ENCODE data around the gene VPREB3. TPM values are rescaled to one million over a fixed set of nuclear protein-coding genes. Genes with fewer than 3 reads are reported as not detected.
A peak's percentile ranks its signal among the peaks of the same experiment; 100 is the strongest.

The VPREB3 gene
- total RNA-seq, 2 experiments from 2014 or later, result not detected

DNA sequence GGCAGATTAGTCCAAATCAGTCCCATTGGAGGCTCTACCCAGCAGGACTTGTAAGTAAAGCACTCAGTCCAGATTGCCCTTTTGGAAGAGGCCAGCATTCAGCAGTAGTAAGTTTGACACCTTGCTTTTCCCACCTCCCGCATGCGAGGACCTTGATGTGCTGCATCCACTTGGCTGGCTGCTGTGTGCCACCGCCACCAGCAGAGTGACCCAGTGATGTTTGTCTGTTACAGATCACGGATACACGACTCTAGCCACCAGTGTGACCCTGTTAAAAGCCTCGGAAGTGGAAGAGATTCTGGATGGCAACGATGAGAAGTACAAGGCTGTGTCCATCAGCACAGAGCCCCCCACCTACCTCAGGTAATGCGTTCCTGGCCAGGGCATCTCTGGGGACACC lies 39.1 kb upstream of the VPREB3 start:
- Mint-ChIP-seq H3K9me3 (no peaks in the 10 kb centered on the region), H3K4me3 (no peak overlapping the region), H3K27me3 (no peaks in the 10 kb centered on the region), H3K27ac (no peak overlapping the region), H3K36me3 (ENCODE audit: low read depth) (peaks cover 61% of the 10 kb centered on the region), H3K4me1 (ENCODE audit: low read depth) (peaks cover 24% of the 10 kb centered on the region)
- peaks cover 58% of the 10 kb centered on the region for H3K36me3 ChIP-seq (ENCODE audit: insufficient read depth, low read length)
- ATAC-seq (ENCODE audit: poor library complexity) (no peak), DNase-seq (peak in 1 of 14 experiments; percentile 4)
- peaks cover 28% of the 10 kb centered on the region for H3K4me1 ChIP-seq (ENCODE audit: insufficient read depth, low read length)
- no peak overlapping the region for H3K27ac ChIP-seq (ENCODE audit: low read depth in 1 of 2, low read length in 2 of 2)
- ChIA-PET CTCF (no interaction called here), POLR2A (no interaction called here)
- no peak overlapping the region for H3K4me3 ChIP-seq (ENCODE audit: low read length)
- TF ChIP-seq, protein P1, sequence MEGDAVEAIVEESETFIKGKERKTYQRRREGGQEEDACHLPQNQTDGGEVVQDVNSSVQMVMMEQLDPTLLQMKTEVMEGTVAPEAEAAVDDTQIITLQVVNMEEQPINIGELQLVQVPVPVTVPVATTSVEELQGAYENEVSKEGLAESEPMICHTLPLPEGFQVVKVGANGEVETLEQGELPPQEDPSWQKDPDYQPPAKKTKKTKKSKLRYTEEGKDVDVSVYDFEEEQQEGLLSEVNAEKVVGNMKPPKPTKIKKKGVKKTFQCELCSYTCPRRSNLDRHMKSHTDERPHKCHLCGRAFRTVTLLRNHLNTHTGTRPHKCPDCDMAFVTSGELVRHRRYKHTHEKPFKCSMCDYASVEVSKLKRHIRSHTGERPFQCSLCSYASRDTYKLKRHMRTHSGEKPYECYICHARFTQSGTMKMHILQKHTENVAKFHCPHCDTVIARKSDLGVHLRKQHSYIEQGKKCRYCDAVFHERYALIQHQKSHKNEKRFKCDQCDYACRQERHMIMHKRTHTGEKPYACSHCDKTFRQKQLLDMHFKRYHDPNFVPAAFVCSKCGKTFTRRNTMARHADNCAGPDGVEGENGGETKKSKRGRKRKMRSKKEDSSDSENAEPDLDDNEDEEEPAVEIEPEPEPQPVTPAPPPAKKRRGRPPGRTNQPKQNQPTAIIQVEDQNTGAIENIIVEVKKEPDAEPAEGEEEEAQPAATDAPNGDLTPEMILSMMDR (IDR thresholded peaks at IDR 0.05), result no peak
- intact Hi-C loops (cut with DNase I, micrococcal nuclease), result no loop called here
- no peaks in the 10 kb centered on the region for H3K27me3 ChIP-seq (ENCODE audit: control insufficient read depth in 1 of 2, insufficient read depth in 2 of 2, low read length in 2 of 2)
- no peaks in the 10 kb centered on the region for H3K9me3 ChIP-seq (ENCODE audit: control insufficient read depth in 1 of 2, insufficient read depth in 1 of 2, low read length in 2 of 2)

DNA sequence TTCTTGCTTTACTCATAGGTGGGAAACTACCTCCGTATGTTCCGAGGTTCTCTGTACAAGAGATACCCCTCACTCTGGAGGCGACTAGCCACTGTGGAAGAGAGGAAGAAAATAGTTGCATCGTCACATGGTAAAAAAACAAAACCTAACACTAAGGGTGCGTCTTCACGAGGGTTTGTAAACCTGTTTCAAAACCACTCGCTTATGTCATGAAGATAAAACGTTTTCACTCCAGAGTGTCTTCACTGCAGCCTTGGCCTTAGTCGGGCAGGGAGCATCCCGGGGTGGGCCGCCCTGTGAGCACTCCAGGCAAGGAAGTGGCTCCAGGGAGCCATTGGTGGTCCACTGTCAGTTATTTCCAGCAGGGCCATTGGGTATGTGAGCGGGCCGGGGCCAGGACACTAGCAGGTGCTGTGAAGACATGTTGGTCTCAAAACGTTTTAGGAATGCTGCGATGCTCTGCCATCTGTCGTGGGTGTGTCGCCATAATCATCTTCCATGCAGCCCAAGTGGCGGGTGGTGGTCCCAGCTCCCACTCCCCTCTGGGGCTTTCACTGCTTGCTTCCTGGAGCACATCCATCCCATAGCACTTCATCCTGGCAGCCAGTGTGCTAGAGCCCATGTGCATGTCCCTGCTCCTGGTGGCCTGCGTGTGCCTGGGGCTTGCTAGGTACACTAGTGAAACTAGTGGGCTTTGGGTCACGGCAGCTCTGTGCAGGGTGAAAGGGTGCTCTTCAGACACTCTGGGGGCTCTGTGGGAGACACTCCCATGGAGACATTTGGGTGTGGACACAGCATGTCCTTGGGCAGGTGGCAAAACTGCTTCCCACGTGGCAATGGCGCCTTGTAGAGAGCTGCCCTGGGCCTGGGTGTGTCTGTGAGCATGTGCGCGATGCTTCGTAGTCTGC lies 37.8 kb upstream of the VPREB3 start:
- H3K4me3 Mint-ChIP-seq, result peak overlapping the region; percentile 25
- no peak overlapping the region for H3K27ac Mint-ChIP-seq
- no peaks in the 10 kb centered on the region for H3K9me3 ChIP-seq (ENCODE audit: control insufficient read depth in 1 of 2, insufficient read depth in 1 of 2, low read length in 2 of 2)
- H3K4me3 ChIP-seq (ENCODE audit: low read length), result no peak overlapping the region
- peaks cover 62% of the 10 kb centered on the region for H3K36me3 Mint-ChIP-seq (ENCODE audit: low read depth)
- H3K27me3 Mint-ChIP-seq, result no peaks in the 10 kb centered on the region
- peaks cover 38% of the 10 kb centered on the region for H3K4me1 ChIP-seq (ENCODE audit: insufficient read depth, low read length)
- TF ChIP-seq, protein P1 (IDR thresholded peaks at IDR 0.05), result no peak
- H3K27me3 ChIP-seq (ENCODE audit: control insufficient read depth in 1 of 2, insufficient read depth in 2 of 2, low read length in 2 of 2), result no peaks in the 10 kb centered on the region
- ATAC-seq (ENCODE audit: poor library complexity) (no peak), DNase-seq (peak in 1 of 14 experiments; percentile 6)
- ChIA-PET POLR2A (no interaction called here), CTCF (no interaction called here)
- H3K4me1 Mint-ChIP-seq (ENCODE audit: low read depth), result peaks cover 33% of the 10 kb centered on the region
- intact Hi-C loops (cut with DNase I, micrococcal nuclease), result no loop called here
- H3K36me3 ChIP-seq (ENCODE audit: insufficient read depth, low read length), result peaks cover 52% of the 10 kb centered on the region
- no peaks in the 10 kb centered on the region for H3K9me3 Mint-ChIP-seq
- H3K27ac ChIP-seq (ENCODE audit: low read depth in 1 of 2, low read length in 2 of 2), result no peak overlapping the region

DNA sequence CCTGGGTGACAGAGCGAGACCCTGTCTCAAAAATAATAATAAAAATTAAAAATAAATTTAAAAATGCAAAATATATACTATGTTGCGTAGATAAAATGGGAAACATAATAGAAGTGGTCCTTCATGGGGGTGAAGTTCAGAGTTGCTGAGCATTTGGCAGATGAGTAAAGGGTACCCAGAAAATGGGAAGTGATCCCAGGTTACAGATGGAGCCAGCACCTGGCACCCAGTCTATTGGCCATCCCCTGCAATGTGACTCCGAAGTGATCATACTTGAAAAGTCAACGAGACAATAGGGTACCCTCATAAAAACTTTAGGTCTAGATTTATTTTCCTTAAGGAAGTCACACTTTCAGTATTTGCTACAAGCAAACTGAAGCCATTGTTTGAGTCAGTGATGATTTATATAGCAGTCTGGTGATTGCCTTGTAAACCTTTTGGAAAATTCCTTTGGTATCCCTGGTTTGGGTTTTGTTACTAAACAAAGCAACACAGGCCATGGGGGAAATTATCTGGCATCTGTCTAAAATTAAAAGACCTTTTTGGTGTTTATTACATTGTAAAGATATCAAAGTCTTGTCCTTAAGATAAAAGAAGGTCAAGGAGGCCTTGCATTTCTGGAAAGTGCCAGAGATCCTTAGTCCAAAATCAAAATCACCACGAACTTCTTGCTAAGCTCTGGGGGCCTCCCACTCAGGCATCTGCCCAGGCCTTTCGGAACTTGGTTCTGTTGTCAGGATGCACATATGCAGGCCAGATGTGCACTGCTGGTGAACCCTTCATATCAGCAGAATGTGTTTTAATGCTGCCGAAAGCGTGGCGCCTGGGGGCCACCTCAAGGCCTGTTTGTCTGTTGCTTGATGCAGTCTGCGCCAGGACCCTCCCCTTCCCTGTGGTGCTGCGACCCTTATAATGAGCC lies 36.9 kb upstream of the VPREB3 start:
- H3K4me1 ChIP-seq (ENCODE audit: insufficient read depth, low read length), result peaks cover 44% of the 10 kb centered on the region

More for the DNA sequence above, 36.9 kb upstream of the VPREB3 start:
- DNase-seq (peak in 1 of 14 experiments; percentile 2), ATAC-seq (ENCODE audit: poor library complexity) (no peak)
- no peak overlapping the region for H3K27ac ChIP-seq (ENCODE audit: low read depth in 1 of 2, low read length in 2 of 2)
- ChIA-PET CTCF (no interaction called here), POLR2A (no interaction called here)
- H3K4me3 Mint-ChIP-seq, result no peak overlapping the region
- intact Hi-C loops (cut with DNase I, micrococcal nuclease), result no loop called here
- no peaks in the 10 kb centered on the region for H3K9me3 ChIP-seq (ENCODE audit: control insufficient read depth in 1 of 2, insufficient read depth in 1 of 2, low read length in 2 of 2)
- peaks cover 41% of the 10 kb centered on the region for H3K4me1 Mint-ChIP-seq (ENCODE audit: low read depth)
- H3K36me3 Mint-ChIP-seq (ENCODE audit: low read depth), result peaks cover 55% of the 10 kb centered on the region
- H3K27me3 Mint-ChIP-seq, result no peaks in the 10 kb centered on the region
- H3K27ac Mint-ChIP-seq, result no peak overlapping the region
- H3K9me3 Mint-ChIP-seq, result no peaks in the 10 kb centered on the region
- no peak overlapping the region for H3K4me3 ChIP-seq (ENCODE audit: low read length)
- TF ChIP-seq, protein P1 (IDR thresholded peaks at IDR 0.05), result no peak
- H3K27me3 ChIP-seq (ENCODE audit: control insufficient read depth in 1 of 2, insufficient read depth in 2 of 2, low read length in 2 of 2), result no peaks in the 10 kb centered on the region
- H3K36me3 ChIP-seq (ENCODE audit: insufficient read depth, low read length), result peaks cover 45% of the 10 kb centered on the region
